ENCODE results near the gene SLX9.
"Not testable (repeated sequence)": the region's sequence is repeated elsewhere in the genome, so short reads cannot be mapped to it uniquely, and the experiment has no call there.

The SLX9 gene

DNA sequence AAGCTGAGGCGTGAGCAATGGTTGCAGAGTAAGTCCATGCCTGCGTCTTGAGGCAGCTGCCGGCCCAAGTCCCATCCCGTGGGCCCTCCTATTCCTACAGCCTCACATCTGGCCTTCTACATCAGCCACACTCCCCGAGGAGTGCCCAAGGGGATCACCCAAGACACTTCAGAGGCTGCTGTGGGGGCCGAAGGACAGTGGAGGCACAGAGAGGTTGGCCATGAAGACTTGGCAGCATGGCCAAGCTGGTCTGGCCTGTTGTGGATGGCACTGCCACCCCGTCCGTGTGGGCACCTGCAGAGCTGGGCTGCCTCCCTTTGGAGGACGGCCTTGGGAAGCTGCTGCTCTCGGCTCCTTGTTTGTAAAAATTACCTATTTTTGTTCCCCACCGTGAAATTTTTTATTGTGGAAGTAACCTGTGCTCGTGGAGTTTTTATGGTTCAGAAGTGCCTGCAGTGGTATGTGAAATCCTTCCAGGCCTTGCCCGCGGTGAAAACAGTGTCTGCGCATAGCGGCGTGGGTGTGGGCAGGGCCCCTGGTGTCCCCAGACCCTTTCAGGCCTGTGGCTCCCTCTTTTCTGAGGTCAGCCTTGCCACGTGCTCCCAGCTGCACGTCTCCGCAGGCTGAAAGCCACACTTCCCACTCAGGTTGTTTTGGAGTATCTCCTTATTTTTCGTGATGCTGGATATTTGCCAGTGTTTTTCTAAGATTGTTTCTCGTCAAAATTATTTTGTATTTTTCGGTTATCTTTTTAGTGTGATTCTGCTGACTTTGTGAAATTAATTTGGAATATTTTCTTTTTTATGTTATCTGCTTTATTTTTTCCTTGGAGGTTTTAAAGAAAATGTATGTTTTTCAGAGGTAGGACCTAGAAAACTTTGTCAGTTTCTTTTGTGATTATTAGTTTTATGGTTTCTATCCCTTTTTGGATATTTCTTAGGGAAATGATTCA, 20.6 kb downstream of the SLX9 start:
- DNase-seq (ENCODE audit: low spot score): no peak

DNA sequence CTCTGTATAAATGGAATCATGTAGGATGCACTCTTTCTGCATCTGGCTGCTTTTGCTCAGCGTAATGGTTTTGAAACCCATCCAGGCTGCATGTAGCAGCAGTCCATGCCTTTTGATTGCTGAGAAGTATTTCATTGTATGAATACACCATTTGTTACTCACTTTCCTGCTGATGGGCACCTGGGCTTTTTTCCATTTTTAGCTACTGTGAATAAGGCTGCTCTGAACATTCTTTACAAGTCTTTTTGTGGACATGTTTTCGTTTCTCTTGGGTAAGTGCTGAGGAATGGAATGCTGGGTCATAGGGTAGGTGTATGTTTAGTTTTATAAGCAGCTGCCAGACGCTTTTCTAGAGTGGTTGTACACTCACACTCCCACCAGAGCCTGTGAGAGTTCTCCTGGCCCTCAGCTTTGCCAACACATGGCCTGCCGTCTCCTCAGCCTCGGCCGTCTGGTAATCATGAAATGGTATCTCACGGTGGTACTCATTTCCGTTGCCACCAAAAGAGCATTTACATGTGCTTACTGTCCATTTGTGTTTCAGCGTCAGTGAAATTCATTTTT, 22.7 kb downstream of the SLX9 start:
- no peak for DNase-seq (ENCODE audit: low spot score)

GRCh38 chr21:44964381-44964780, 24.6 kb downstream of the SLX9 start:
- no peak for DNase-seq (ENCODE audit: low spot score)

DNA sequence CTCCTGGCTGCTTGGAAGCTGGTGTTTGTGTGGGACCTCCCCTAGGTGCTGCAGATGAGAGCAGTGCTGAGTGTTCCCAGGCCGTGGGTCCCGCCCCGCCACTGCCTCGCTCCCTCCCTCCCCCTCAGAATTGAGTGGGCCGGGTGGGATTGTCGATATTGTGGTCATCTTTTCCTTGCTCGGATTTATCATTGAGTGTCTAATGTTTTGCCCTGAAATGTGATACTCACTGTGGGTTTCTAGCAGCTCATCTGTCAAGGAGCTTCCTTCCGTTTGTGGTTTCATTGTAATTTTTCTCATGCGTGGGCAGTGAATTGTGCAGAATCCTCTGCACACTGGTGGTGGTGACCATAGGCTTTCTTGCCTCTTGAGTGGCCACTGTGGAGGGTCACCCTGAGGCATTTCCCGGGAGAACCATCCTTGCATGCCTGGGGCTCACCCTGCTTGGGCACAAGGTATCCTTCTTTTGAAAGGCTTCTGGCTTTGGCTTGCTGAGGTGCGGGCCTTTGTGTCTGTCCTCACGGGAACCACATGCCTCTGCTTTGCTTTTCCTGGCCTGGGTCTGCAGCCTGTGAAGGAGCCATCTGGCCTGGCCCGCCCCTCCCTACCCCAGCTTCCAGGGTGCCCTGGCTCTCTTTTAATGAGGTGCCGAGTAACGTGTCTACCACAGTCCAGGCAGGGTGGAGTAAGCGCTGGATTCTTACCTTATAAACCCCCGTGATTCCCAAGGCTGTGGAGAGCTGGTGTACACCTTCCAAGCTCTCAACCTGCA, 25.6 kb downstream of the SLX9 start:
- DNase-seq (ENCODE audit: low spot score): no peak

DNA sequence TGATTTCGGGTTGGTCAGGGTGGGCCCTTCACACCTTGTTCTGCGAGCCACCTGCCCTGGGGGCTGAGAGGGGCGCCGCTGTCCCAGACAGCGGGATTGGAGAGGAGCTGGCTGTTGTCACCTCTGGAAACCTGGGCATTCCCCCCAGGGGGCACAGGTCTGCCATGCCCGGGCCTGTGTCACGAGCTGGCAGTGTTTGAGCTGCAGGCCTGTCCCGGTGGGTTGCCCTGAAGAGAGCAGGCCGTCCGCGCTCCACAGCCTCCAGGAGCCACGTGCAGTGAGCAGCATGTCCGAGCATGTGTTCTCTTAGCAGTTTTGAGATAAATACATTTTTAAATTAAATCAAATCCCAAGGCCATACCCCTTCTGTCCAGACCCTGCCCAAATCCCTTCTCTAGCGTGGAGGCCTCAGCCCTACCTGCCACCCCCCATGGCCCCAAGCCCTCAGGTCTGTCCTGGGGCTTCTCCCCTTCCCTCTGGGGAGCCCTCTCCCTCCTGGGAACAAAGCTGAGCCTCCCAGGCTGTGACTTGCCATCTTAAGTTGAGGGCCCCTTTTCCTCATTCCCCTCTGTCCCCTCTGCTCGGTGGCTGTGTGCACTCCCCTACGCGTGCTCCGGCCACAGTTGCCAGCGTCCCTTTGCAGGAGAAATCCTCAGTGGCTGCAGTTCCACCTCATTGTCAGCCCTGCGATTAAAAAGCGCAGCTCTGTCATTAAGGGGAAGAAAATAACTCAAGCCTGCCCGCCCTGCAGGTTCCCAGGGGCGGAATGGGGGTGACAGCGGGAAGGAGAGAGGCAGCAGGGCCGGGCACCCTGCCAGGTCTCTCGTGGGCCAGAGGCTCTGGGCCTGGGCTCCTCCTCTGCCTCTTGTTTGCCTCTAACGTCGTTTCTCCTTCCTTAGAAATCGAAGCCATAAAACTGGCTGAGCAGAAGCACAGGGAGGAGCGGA, 26.6 kb downstream of the SLX9 start:
- DNase-seq (ENCODE audit: low spot score): peak; percentile 5

GRCh38 chr21:44967082-44968047, 27.5 kb downstream of the SLX9 start:
- no peak for DNase-seq (ENCODE audit: low spot score)

GRCh38 chr21:44969066-44969670, 29.3 kb downstream of the SLX9 start:
- DNase-seq (ENCODE audit: low spot score): no peak

DNA sequence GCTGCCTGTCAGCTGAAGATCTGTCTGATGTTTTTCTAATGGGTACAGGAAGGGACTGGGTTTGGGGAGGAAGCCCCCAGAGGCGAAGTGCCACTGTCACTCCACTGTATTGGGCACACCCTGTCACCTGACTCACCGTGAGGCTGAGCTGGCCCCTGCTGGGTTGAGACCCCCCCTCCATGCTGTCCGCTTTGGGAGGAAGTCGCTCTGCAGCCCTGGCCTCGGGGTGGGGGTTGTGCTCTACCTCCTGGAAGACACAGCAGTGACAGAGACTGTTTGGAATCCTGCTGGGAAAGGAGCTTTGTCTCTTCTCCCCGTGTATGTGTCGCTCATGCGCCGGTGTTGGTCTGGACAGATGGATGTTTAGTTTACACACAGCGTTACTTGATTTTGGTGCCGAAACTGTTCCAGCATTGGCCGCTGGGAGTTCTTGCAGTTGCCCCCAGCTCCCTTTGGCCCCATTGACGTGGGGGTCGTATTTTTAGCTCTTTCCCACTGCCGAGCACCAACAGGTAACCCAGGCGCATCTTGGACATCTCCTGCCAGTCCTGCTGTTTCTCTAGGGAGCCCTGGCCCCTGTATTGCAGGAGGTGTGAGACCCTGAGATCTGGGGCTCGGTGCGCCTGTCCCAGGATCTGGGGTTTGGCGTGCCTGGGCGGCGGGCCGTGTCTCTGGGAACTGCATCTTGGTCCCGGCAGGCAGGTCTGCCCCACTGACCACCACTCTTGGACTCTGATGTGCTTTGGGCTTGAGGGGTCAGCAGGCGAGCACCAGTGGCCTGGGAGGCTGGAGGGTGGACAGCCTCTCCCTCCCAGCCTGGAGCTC, 30.3 kb downstream of the SLX9 start:
- no peak for DNase-seq (ENCODE audit: low spot score)

DNA sequence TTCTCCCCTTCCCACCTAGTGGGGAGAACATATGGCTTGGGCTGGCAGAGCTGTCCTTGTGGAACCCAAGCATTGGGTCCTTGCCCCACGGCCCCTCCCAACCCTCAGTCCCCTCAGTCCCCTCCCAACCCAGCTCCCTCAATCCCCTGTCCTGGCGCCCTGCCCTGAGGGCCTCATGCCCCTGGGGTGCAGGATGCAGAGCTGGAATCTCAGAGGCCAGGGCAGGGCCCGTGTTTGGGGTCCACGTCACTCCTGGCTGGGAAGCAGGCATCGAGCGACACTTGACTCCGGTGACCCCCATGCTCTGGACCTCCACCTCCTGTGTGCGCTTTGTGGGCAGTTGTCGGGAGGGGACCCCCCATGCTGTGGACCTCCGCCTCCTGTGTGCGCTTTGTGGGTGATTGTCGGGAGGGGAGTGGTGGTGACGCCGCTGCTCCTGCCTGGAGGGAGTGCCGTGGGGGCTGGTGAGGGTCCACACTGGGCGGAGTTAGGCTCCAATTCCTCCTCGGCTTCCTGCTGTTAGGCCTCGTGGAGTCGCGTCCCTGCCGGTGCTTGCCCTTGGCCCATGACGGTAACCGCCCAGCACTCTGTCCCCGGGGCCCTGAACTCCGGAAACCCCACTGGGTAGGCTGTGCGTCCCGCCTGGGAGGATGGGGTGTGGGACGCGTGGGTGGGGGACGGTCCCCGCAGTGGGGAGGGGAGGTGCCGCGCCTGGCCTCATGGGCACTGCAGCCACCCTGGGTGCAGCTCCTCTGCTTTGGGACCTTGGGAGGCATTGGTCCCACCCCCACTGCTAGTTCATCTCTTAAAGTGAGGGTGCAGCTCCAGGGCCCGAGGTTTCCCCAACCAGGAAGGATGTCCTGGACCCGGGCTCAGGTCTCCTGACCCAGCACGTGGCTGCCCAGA, 31.2 kb downstream of the SLX9 start:
- DNase-seq (ENCODE audit: low spot score): no peak

DNA sequence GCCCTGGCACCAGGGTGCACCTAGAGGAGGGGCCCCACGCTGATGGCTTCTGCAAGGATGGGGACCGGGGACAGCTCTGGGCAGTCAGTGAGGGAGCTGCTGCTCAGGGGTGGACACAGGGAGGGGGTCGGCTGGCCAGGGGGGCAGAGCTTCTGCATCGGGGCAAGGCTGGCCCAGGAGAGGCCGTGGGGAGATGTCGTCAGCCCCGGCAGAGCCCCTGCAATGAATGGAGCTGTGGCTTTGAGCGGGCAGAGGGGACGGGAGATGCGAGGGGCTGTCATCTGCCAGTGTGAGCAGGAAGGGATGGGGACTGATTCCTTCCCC, 31.8 kb downstream of the SLX9 start:
- DNase-seq (ENCODE audit: low spot score): no peak

DNA sequence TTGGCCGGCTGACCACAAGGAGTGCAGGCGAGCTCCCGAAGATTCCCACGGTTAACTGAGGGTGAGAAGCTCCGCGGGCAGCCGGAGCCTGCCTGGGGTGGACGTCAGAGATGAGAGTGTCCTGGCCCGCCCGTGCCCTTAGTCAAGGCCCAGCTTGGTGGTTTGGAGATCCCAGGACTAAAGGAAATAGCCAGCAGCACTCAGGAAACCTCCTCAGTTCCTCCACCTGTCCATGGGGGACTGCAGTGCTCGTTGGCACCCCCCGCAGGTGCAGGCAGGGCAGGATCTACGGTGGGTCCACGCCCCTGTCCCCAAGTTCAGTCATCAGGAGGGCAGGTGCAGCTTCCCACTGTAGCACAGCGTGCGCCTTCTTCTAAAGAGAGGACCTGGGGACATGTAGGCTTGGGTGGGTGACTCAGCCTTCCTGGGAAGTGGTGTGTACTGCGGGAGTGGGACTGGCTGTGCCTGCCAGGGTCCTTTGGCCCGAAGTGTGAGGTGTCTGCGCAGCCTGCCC, 32.5 kb downstream of the SLX9 start:
- no peak for DNase-seq (ENCODE audit: low spot score)

- DNase-seq (ENCODE audit: low spot score): no peak
Measured at GRCh38 chr21:44972821-44973220, 33.0 kb downstream of the SLX9 start.

GRCh38 chr21:44973598-44973997, 33.8 kb downstream of the SLX9 start:
- DNase-seq (ENCODE audit: low spot score): no peak

- DNase-seq (ENCODE audit: low spot score): no peak
Measured at GRCh38 chr21:44974676-44975075, 34.8 kb downstream of the SLX9 start.

- DNase-seq (ENCODE audit: low spot score): no peak
Measured at GRCh38 chr21:44975720-44976555, 36.1 kb downstream of the SLX9 start.

GRCh38 chr21:44976556-44977393, 36.9 kb downstream of the SLX9 start:
- not testable (repeated sequence) for DNase-seq (ENCODE audit: low spot score)

Data from pons (tissue), 1 donor.